Measurements from ENCODE around the gene ADAM8.

ADAM8 gene

GRCh38 chr10:133277993-133278576 lies 1.4 kb upstream of the ADAM8 start:
- H3K4me1 ChIP-seq (ENCODE audit: insufficient read depth, low read length), result no peaks in the 10 kb centered on the region
- H3K4me2 ChIP-seq (ENCODE audit: insufficient read depth, low read length), result no peak overlapping the region
- no peaks in the 10 kb centered on the region for H3K79me2 ChIP-seq (ENCODE audit: insufficient read depth, low read length)
- no peak for ATAC-seq (ENCODE audit: insufficient read depth, low read depth)
- H3K4me3 ChIP-seq (ENCODE audit: low read depth in 1 of 2, low read length in 2 of 2), result no peak overlapping the region
- H3K9me3 ChIP-seq (ENCODE audit: insufficient read depth, low read length, severe bottlenecking), result no peaks in the 10 kb centered on the region
- no peak overlapping the region for H3K27ac ChIP-seq (ENCODE audit: low read length)
- no peak for TF ChIP-seq CTCF (IDR thresholded peaks at IDR 0.05; ENCODE audit: borderline replicate concordance, extremely low read depth, low read length, poor library complexity, severe bottlenecking)
- no peak for TF ChIP-seq EZH2 (IDR thresholded peaks at IDR 0.05; ENCODE audit: borderline replicate concordance, low read depth, low read length, severe bottlenecking)
- no peaks in the 10 kb centered on the region for H3K27me3 ChIP-seq (ENCODE audit: insufficient read depth, low read length, poor library complexity)
- DNase-seq, result no peak
- no peak overlapping the region for H3K9ac ChIP-seq (ENCODE audit: low read depth, low read length)
- H3K36me3 ChIP-seq (ENCODE audit: insufficient read depth, low read length), result peaks cover 43% of the 10 kb centered on the region
- H4K20me1 ChIP-seq (ENCODE audit: insufficient read depth, low read length), result peaks cover 11% of the 10 kb centered on the region
- H2AFZ ChIP-seq (ENCODE audit: low read depth, low read length), result no peak overlapping the region

GRCh38 chr10:133277277-133277992 lies 767 bp upstream of the ADAM8 start:
- no peak overlapping the region for H3K9ac ChIP-seq (ENCODE audit: low read depth, low read length)

GRCh38 chr10:133276100-133276434 lies 601 bp downstream of the ADAM8 start:
- H3K4me3 ChIP-seq (ENCODE audit: low read depth in 1 of 2, low read length in 2 of 2), result no peak overlapping the region
- H4K20me1 ChIP-seq (ENCODE audit: insufficient read depth, low read length), result peaks cover 8% of the 10 kb centered on the region

More at GRCh38 chr10:133277277-133277992, 767 bp upstream of the ADAM8 start:
- H2AFZ ChIP-seq (ENCODE audit: low read depth, low read length), result no peak overlapping the region
- no peaks in the 10 kb centered on the region for H3K4me1 ChIP-seq (ENCODE audit: insufficient read depth, low read length)
- TF ChIP-seq CTCF (IDR thresholded peaks at IDR 0.05; ENCODE audit: borderline replicate concordance, extremely low read depth, low read length, poor library complexity, severe bottlenecking), result no peak
- no peak for TF ChIP-seq EZH2 (IDR thresholded peaks at IDR 0.05; ENCODE audit: borderline replicate concordance, low read depth, low read length, severe bottlenecking)
- ATAC-seq (ENCODE audit: insufficient read depth, low read depth) (no peak), DNase-seq (no peak)
- H4K20me1 ChIP-seq (ENCODE audit: insufficient read depth, low read length), result peaks cover 8% of the 10 kb centered on the region
- no peak overlapping the region for H3K27ac ChIP-seq (ENCODE audit: low read length)
- no peaks in the 10 kb centered on the region for H3K27me3 ChIP-seq (ENCODE audit: insufficient read depth, low read length, poor library complexity)
- H3K4me3 ChIP-seq (ENCODE audit: low read depth in 1 of 2, low read length in 2 of 2), result no peak overlapping the region
- H3K36me3 ChIP-seq (ENCODE audit: insufficient read depth, low read length), result peaks cover 36% of the 10 kb centered on the region
- no peaks in the 10 kb centered on the region for H3K9me3 ChIP-seq (ENCODE audit: insufficient read depth, low read length, severe bottlenecking)
- H3K79me2 ChIP-seq (ENCODE audit: insufficient read depth, low read length), result no peaks in the 10 kb centered on the region
- no peak overlapping the region for H3K4me2 ChIP-seq (ENCODE audit: insufficient read depth, low read length)

More at GRCh38 chr10:133276100-133276434, 601 bp downstream of the ADAM8 start:
- Histone ChIP-seq H3K27me3 (ENCODE audit: insufficient read depth, low read length, poor library complexity) (no peaks in the 10 kb centered on the region), H3K27ac (ENCODE audit: low read length) (no peak overlapping the region), H3K36me3 (ENCODE audit: insufficient read depth, low read length) (peaks cover 23% of the 10 kb centered on the region), H3K4me2 (ENCODE audit: insufficient read depth, low read length) (no peak overlapping the region), H3K9ac (ENCODE audit: low read depth, low read length) (no peak overlapping the region), H3K9me3 (ENCODE audit: insufficient read depth, low read length, severe bottlenecking) (no peaks in the 10 kb centered on the region), H3K4me1 (ENCODE audit: insufficient read depth, low read length) (no peaks in the 10 kb centered on the region), H2AFZ (ENCODE audit: low read depth, low read length) (no peak overlapping the region), H3K79me2 (ENCODE audit: insufficient read depth, low read length) (no peaks in the 10 kb centered on the region)
- TF ChIP-seq EZH2 (IDR thresholded peaks at IDR 0.05; ENCODE audit: borderline replicate concordance, low read depth, low read length, severe bottlenecking) (no peak), CTCF (IDR thresholded peaks at IDR 0.05; ENCODE audit: borderline replicate concordance, extremely low read depth, low read length, poor library complexity, severe bottlenecking) (no peak)
- ATAC-seq (ENCODE audit: insufficient read depth, low read depth), result no peak
- DNase-seq, result no peak

All from DND-41 (cell line).